Neural progenitor cell (in vitro differentiated cells): ENCODE results near the gene PPM1E. TPM values are rescaled to one million over a fixed set of nuclear protein-coding genes. Genes with fewer than 3 reads are reported as not detected.

ENCODE experiments used
- DNase-seq: peaks from one replicate; pipeline ENCODE4 v3.0.0-alpha.2; 2016; ENCODE audit warnings: low spot score
- H2AFZ ChIP-seq: fragments of 200-600 bp; sonication (generic); replicated peaks from 2 replicates; pipeline ENCODE4 v1.6.1; 2016; ENCODE audit warnings: antibody characterized with exemption
- H3F3A ChIP-seq: fragments of 200-600 bp; sonication (generic); 2 replicates; pipeline ENCODE4 v1.6.1; 2016; ENCODE audit warnings: antibody characterized with exemption, low read depth
- H3K27ac ChIP-seq: fragments of 200-600 bp; sonication (generic); 2 replicates; pipeline ENCODE4 v1.5.1; 2016; ENCODE audit warnings: mild to moderate bottlenecking
- H3K27me3 ChIP-seq: fragments of 200-600 bp; sonication (generic); 2 replicates; pipeline ENCODE4 v1.6.1; 2016; ENCODE audit warnings: mild to moderate bottlenecking, moderate library complexity
- H3K36me3 ChIP-seq: fragments of 200-600 bp; sonication (generic); 2 replicates; pipeline ENCODE4 v1.5.1; 2016
- H3K4me1 ChIP-seq: fragments of 200-600 bp; sonication (generic); 2 replicates; pipeline ENCODE4 v1.6.1; 2016; ENCODE audit warnings: mixed run types
- H3K4me2 ChIP-seq: fragments of 200-600 bp; sonication (generic); 2 replicates; pipeline ENCODE4 v1.6.1; 2016
- H3K4me3 ChIP-seq: fragments of 200-600 bp; sonication (generic); 2 replicates; pipeline ENCODE4 v1.5.1; 2016
- H3K79me2 ChIP-seq: fragments of 200-600 bp; sonication (generic); 2 replicates; pipeline ENCODE4 v1.6.1; 2016; ENCODE audit warnings: low read depth
- H3K9ac ChIP-seq: fragments of 200-600 bp; sonication (generic); 2 replicates; pipeline ENCODE4 v1.6.1; 2016
- H3K9me3 ChIP-seq: fragments of 200-600 bp; sonication (generic); 2 replicates; pipeline ENCODE4 v1.5.1; 2016; ENCODE audit warnings: low read depth
- H4K20me1 ChIP-seq: fragments of 200-600 bp; sonication (generic); 2 replicates; pipeline ENCODE4 v1.6.1; 2016; ENCODE audit warnings: low read depth
- H3K27ac Mint-ChIP-seq: 3 replicates; pipeline ENCODE4 v1.8.0; 2021; ENCODE audit warnings: mixed read lengths
- H3K27me3 Mint-ChIP-seq: 2 replicates; pipeline ENCODE4 v1.8.0; 2022; ENCODE audit warnings: low read depth, mild to moderate bottlenecking, inconsistent platforms, moderate library complexity, mixed read lengths; ENCODE audit not compliant: insufficient read depth
- H3K36me3 Mint-ChIP-seq: 3 replicates; pipeline ENCODE4 v1.8.0; 2021; ENCODE audit warnings: mixed read lengths
- H3K4me1 Mint-ChIP-seq: 3 replicates; pipeline ENCODE4 v1.8.0; 2021; ENCODE audit warnings: mixed read lengths
- H3K4me3 Mint-ChIP-seq: 3 replicates; pipeline ENCODE4 v1.8.0; 2021; ENCODE audit warnings: mild to moderate bottlenecking, moderate library complexity, mixed read lengths
- H3K9me3 Mint-ChIP-seq: 3 replicates; pipeline ENCODE4 v1.8.0; 2020; ENCODE audit warnings: mixed read lengths
- EZH2 ChIP-seq: fragments of 200-600 bp; sonication (generic); IDR thresholded peaks from 2 replicates; pipeline ENCODE4 v1.6.1; 2017; ENCODE audit warnings: antibody characterized with exemption, mild to moderate bottlenecking, moderate library complexity
- EZH2phosphoT487 ChIP-seq: fragments of 200-600 bp; sonication (generic); IDR thresholded peaks from 2 replicates; pipeline ENCODE4 v1.6.1; 2017; ENCODE audit warnings: antibody characterized with exemption
- total RNA-seq: library from RNA; depleted of rRNA; stranded (reverse); fragments of >200 nt; gene quantifications from 2 replicates; pipeline ENCODE4 v1.2.3, GENCODE V29; 2015; ENCODE audit warnings: low replicate concordance
- TF ChIP-seq, protein P1 (sequence below): fragments of 200-600 bp; sonication (generic); IDR thresholded peaks from 2 replicates; pipeline ENCODE4 v1.5.1; 2017; ENCODE audit warnings: antibody characterized with exemption, mild to moderate bottlenecking

Gene PPM1E
- total RNA-seq, 1 donor from 2014 or later, result 18.8 TPM

DNA sequence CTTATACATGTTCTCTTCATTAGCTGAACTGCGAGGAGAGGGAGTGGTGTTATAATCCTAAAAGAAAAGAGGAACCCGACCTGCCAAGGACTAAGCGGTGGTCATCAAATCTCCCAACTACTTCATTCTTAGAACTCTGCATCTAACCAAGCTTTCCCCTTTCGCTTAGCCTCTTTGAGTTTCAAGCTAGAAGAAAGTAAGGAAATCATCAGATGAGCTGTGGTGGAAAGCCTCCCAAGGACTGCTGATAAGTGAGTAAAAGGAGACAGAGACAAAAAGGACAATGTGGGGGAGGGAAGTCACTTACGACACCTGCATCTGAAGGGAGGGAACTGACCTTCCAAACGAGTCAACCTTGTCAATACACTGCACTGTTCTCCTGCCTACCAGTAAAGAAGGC is 229.7 kb downstream of the PPM1E start:
- Mint-ChIP-seq H3K27ac (no peak overlapping the region), H3K27me3 (no peaks in the 10 kb centered on the region), H3K9me3 (peaks cover 2% of the 10 kb centered on the region), H3K4me3 (no peak overlapping the region), H3K4me1 (peaks cover 18% of the 10 kb centered on the region), H3K36me3 (peaks cover 17% of the 10 kb centered on the region)
- no peaks in the 10 kb centered on the region for H3K79me2 ChIP-seq
- H3K9me3 ChIP-seq, result no peaks in the 10 kb centered on the region
- H3K9ac ChIP-seq, result no peak overlapping the region
- no peaks in the 10 kb centered on the region for H4K20me1 ChIP-seq
- no peaks in the 10 kb centered on the region for H3K36me3 ChIP-seq
- no peaks in the 10 kb centered on the region for H3K27me3 ChIP-seq
- peaks cover 24% of the 10 kb centered on the region for H3F3A ChIP-seq
- peaks cover 32% of the 10 kb centered on the region for H3K4me1 ChIP-seq
- H3K4me3 ChIP-seq, result no peak overlapping the region
- peak overlapping the region; percentile 0 for H3K27ac ChIP-seq
- TF ChIP-seq EZH2 (no peak), EZH2phosphoT487 (no peak)
- TF ChIP-seq, protein P1, sequence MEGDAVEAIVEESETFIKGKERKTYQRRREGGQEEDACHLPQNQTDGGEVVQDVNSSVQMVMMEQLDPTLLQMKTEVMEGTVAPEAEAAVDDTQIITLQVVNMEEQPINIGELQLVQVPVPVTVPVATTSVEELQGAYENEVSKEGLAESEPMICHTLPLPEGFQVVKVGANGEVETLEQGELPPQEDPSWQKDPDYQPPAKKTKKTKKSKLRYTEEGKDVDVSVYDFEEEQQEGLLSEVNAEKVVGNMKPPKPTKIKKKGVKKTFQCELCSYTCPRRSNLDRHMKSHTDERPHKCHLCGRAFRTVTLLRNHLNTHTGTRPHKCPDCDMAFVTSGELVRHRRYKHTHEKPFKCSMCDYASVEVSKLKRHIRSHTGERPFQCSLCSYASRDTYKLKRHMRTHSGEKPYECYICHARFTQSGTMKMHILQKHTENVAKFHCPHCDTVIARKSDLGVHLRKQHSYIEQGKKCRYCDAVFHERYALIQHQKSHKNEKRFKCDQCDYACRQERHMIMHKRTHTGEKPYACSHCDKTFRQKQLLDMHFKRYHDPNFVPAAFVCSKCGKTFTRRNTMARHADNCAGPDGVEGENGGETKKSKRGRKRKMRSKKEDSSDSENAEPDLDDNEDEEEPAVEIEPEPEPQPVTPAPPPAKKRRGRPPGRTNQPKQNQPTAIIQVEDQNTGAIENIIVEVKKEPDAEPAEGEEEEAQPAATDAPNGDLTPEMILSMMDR, result no peak
- H3K4me2 ChIP-seq, result peak overlapping the region; percentile 5
- no peak for DNase-seq
- no peak overlapping the region for H2AFZ ChIP-seq

DNA sequence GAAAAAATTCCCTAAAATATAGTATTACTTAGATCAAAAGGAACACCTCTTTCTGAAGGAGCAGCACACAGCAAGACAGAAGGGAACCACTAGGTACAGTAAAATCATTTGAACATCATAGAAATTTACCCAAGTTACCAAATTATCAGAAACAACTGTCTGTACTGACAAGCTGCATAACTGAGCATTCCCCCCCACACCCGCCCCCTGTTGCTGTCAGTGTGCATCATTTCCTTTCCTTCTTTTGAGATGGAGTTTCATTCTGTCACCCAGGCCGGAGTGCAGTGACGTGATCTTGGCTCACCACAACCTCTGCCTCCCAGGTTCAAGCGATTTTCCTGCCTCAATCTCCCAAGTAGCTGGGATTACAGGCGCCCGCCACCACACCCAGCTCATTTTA is 230.3 kb downstream of the PPM1E start:
- H3K4me2 ChIP-seq, result no peak overlapping the region
- H3K36me3 ChIP-seq, result no peaks in the 10 kb centered on the region
- H3K27me3 Mint-ChIP-seq, result no peaks in the 10 kb centered on the region
- no peaks in the 10 kb centered on the region for H3K27me3 ChIP-seq
- peaks cover 2% of the 10 kb centered on the region for H3K9me3 Mint-ChIP-seq
- peaks cover 11% of the 10 kb centered on the region for H3K36me3 Mint-ChIP-seq
- no peak overlapping the region for H3K4me3 ChIP-seq
- TF ChIP-seq EZH2phosphoT487, result no peak
- TF ChIP-seq, protein P1, result no peak
- no peak for TF ChIP-seq EZH2
- H3K4me3 Mint-ChIP-seq, result no peak overlapping the region
- no peak overlapping the region for H3K9ac ChIP-seq
- no peaks in the 10 kb centered on the region for H3K79me2 ChIP-seq
- peaks cover 24% of the 10 kb centered on the region for H3F3A ChIP-seq
- H2AFZ ChIP-seq, result no peak overlapping the region
- no peak overlapping the region for H3K27ac Mint-ChIP-seq
- H3K27ac ChIP-seq, result no peak overlapping the region
- H3K4me1 Mint-ChIP-seq, result peaks cover 18% of the 10 kb centered on the region
- H4K20me1 ChIP-seq, result no peaks in the 10 kb centered on the region
- H3K4me1 ChIP-seq, result peaks cover 32% of the 10 kb centered on the region
- DNase-seq, result no peak
- no peaks in the 10 kb centered on the region for H3K9me3 ChIP-seq

DNA sequence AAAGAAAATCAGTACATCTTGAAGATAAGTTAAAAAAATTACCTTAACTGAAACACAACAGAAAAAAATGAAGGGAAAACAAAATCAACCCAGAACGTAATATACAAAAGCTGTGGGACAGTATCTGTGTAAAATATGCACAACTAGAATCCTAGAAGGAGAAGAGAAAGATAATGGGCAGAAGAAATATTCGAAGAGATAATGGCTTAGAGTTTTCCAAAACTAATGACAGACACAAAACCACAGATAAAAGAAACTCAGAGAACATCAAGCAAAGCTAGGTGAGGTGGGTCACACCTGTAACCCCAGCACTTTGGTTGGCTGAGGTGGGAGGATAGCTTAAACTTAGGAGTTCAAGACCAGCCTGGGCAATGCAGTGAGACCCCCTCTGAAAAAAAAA is 234.0 kb downstream of the PPM1E start:
- no peak overlapping the region for H3K27ac ChIP-seq
- H3K9me3 Mint-ChIP-seq, result peaks cover 2% of the 10 kb centered on the region

More for the DNA sequence above, 234.0 kb downstream of the PPM1E start:
- Histone ChIP-seq H3K36me3 (no peaks in the 10 kb centered on the region), H3K9ac (no peak overlapping the region), H2AFZ (no peak overlapping the region), H3F3A (peaks cover 24% of the 10 kb centered on the region), H3K9me3 (no peaks in the 10 kb centered on the region), H3K27me3 (no peaks in the 10 kb centered on the region), H4K20me1 (no peaks in the 10 kb centered on the region), H3K4me2 (no peak overlapping the region), H3K4me3 (no peak overlapping the region), H3K4me1 (peaks cover 32% of the 10 kb centered on the region), H3K79me2 (no peaks in the 10 kb centered on the region)
- Mint-ChIP-seq H3K36me3 (peaks cover 14% of the 10 kb centered on the region), H3K4me3 (no peak overlapping the region), H3K27me3 (peaks cover 2% of the 10 kb centered on the region), H3K4me1 (peaks cover 18% of the 10 kb centered on the region), H3K27ac (no peak overlapping the region)
- TF ChIP-seq, protein P1, result no peak
- no peak for DNase-seq
